Vagina (tissue), 2 donors: ENCODE data around the gene USH2A.

Experiments
- POLR2A ChIP-seq, 2 donors: fragments of 450-650 bp; IDR thresholded peaks; one replicate each; pipeline ENCODE4 v1.6.1; 2017; ENCODE audit warnings: antibody characterized with exemption in 2 of 2, mild to moderate bottlenecking in 2 of 2, moderate library complexity in 2 of 2
- TF ChIP-seq, protein P1 (sequence below), 3 experiments: fragments of 450-650 bp in 2 of 3; fragments of 200-600 bp in 1 of 3; sonication (generic) in 1 of 3; IDR thresholded peaks; one replicate each; pipeline ENCODE4 v1.5.1; 2017 to 2019; ENCODE audit warnings: antibody characterized with exemption in 3 of 3, mild to moderate bottlenecking in 2 of 3, moderate library complexity in 2 of 3

DNA sequence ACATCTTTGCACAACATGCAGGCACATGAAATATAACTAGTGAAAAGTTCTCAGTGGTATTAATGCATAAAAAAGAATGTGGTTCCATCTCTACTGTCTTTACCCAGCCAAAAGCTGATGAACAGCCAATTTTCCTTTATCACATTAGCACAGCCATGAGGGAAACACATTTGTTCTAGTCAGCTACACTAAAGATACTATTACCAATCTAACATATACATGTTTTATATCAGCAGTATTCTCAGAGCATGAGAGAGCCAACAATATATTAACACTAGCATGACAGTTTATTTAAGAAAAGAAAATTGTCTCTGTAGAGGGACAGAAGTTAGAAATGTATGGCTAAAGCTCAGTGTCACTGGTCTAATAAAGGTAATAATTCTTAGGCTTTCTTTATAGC, 56.3 kb downstream of the USH2A start:
- TF ChIP-seq POLR2A (IDR thresholded peaks at IDR 0.05): no peak
- TF ChIP-seq, protein P1, sequence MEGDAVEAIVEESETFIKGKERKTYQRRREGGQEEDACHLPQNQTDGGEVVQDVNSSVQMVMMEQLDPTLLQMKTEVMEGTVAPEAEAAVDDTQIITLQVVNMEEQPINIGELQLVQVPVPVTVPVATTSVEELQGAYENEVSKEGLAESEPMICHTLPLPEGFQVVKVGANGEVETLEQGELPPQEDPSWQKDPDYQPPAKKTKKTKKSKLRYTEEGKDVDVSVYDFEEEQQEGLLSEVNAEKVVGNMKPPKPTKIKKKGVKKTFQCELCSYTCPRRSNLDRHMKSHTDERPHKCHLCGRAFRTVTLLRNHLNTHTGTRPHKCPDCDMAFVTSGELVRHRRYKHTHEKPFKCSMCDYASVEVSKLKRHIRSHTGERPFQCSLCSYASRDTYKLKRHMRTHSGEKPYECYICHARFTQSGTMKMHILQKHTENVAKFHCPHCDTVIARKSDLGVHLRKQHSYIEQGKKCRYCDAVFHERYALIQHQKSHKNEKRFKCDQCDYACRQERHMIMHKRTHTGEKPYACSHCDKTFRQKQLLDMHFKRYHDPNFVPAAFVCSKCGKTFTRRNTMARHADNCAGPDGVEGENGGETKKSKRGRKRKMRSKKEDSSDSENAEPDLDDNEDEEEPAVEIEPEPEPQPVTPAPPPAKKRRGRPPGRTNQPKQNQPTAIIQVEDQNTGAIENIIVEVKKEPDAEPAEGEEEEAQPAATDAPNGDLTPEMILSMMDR (IDR thresholded peaks at IDR 0.05): no peak
